A549 (cell line): ENCODE data around the gene COL19A1. TPM values are rescaled to one million over a fixed set of nuclear protein-coding genes. Genes with fewer than 3 reads are reported as not detected.

Experiments
- ATAC-seq, 2 experiments: fragments of 200-7000 bp in 1 of 2; fragments of >200 bp in 1 of 2; cut with Nextera tagmentation in 1 of 2; cut with Tn5 transposase in 1 of 2; 3 replicates each; pipeline versions ENCODE4 v1.8.0 to v1.9.1; 2018 to 2020; ENCODE audit warnings: mild to moderate bottlenecking in 1 of 2, moderate library complexity in 1 of 2
- CTCF ChIA-PET: fragments of 300-600 bp; sonication (Branson Sonifier 250); formaldehyde crosslinking; extraction: SDS; loops from one replicate; lab custom pipeline; 2021; ENCODE audit warnings: antibody characterized with exemption, inconsistent platforms; lab: Yijun Ruan, JAX
- POLR2A ChIA-PET: fragments of 350-600 bp; formaldehyde crosslinking; extraction: SDS; loops from one replicate; lab custom pipeline; 2021; ENCODE audit warnings: antibody characterized with exemption, inconsistent platforms; lab: Yijun Ruan, JAX
- DNase-seq, 2 experiments: peaks; one replicate each; pipeline versions ENCODE4 v3.0.0 to v3.0.0-alpha.2; 2011 to 2016; ENCODE audit warnings: low read depth in 1 of 2, low spot score in 1 of 2
- FAIRE-seq: peaks from 2 replicates; lab custom pipeline; 2011; peaks lifted over from hg19 to GRCh38; lab: Jason Lieb, UNC
- H3K27ac ChIP-seq, 2 experiments: fragments of >200 bp; sonication (Bioruptor Twin); formaldehyde crosslinking; 3 replicates each; pipeline ENCODE4 v1.5.1; 2016 to 2017
- H3K4me1 ChIP-seq: fragments of >200 bp; sonication (Bioruptor Twin); formaldehyde crosslinking; 3 replicates; pipeline ENCODE4 v1.6.1; 2016
- H3K4me2 ChIP-seq: fragments of >200 bp; sonication (Bioruptor Twin); formaldehyde crosslinking; 3 replicates; pipeline ENCODE4 v1.6.1; 2016
- H3K4me3 ChIP-seq: fragments of >200 bp; sonication (Bioruptor Twin); formaldehyde crosslinking; 3 replicates; pipeline ENCODE4 v1.5.1; 2016
- H3K9me3 ChIP-seq: fragments of >200 bp; sonication (Bioruptor Twin); formaldehyde crosslinking; 3 replicates; pipeline ENCODE4 v1.6.1; 2016
- EHF ChIP-seq: fragments of 250-450 bp; sonication (Bioruptor Pico); IDR thresholded peaks from 2 replicates; pipeline ENCODE4 v1.5.0; 2020; ENCODE audit warnings: mild to moderate bottlenecking
- FOSL2 ChIP-seq, 2 experiments: fragments of 450-650 bp in 1 of 2; fragments of >200 bp in 1 of 2; sonication (Bioruptor Twin) in 1 of 2; formaldehyde crosslinking; IDR thresholded peaks; 2 replicates each; pipeline versions ENCODE4 v1.5.0 to v1.6.1; 2016 to 2020; ENCODE audit warnings: mild to moderate bottlenecking in 1 of 2, moderate library complexity in 1 of 2
- FOXS1 ChIP-seq: fragments of 250-450 bp; sonication (Bioruptor Pico); IDR thresholded peaks from 2 replicates; pipeline ENCODE4 v1.5.0; 2020; ENCODE audit warnings: mild to moderate bottlenecking, moderate library complexity
- GATA3 ChIP-seq: IDR thresholded peaks from 2 replicates; pipeline ENCODE4 v1.6.1; 2012; ENCODE audit warnings: borderline replicate concordance
- HEYL ChIP-seq: fragments of 250-450 bp; sonication (Bioruptor Pico); IDR thresholded peaks from 2 replicates; pipeline ENCODE4 v1.8.0; 2021; ENCODE audit warnings: mild to moderate bottlenecking, moderate library complexity
- HMGXB4 ChIP-seq: fragments of 250-450 bp; sonication (Bioruptor Pico); IDR thresholded peaks from 2 replicates; pipeline ENCODE4 v1.5.0; 2021; ENCODE audit warnings: mild to moderate bottlenecking, moderate library complexity, borderline replicate concordance
- HOXB13 ChIP-seq: fragments of 250-450 bp; sonication (Bioruptor Pico); IDR thresholded peaks from 2 replicates; pipeline ENCODE4 v1.5.0; 2020; ENCODE audit warnings: low read depth, mild to moderate bottlenecking, moderate library complexity
- JUNB ChIP-seq: fragments of >200 bp; sonication (Bioruptor Twin); formaldehyde crosslinking; IDR thresholded peaks from 2 replicates; pipeline ENCODE4 v1.6.1; 2016
- KDM1A ChIP-seq: fragments of 200-600 bp; sonication (generic); IDR thresholded peaks from 2 replicates; pipeline ENCODE4 v1.6.1; 2016; ENCODE audit warnings: low read depth, mild to moderate bottlenecking
- KDM5A ChIP-seq: fragments of 200-600 bp; sonication (generic); IDR thresholded peaks from 2 replicates; pipeline ENCODE4 v1.6.1; 2016; ENCODE audit warnings: antibody characterized with exemption, mild to moderate bottlenecking
- MYC ChIP-seq: IDR thresholded peaks from 2 replicates; pipeline ENCODE4 v1.6.1; 2012; ENCODE audit warnings: mild to moderate bottlenecking, inconsistent platforms, low read length, improper control_type of control experiment, borderline replicate concordance
- NPAS2 ChIP-seq: fragments of 250-450 bp; sonication (Bioruptor Pico); IDR thresholded peaks from 2 replicates; pipeline ENCODE4 v1.8.0; 2022; ENCODE audit warnings: mild to moderate bottlenecking, moderate library complexity, borderline replicate concordance
- NR3C1 ChIP-seq: fragments of >200 bp; sonication (Bioruptor Twin); formaldehyde crosslinking; IDR thresholded peaks from 3 replicates; pipeline ENCODE4 v1.6.1; 2017
- RARB ChIP-seq: fragments of 250-450 bp; sonication (Bioruptor Pico); IDR thresholded peaks from 2 replicates; pipeline ENCODE4 v1.8.0; 2021; ENCODE audit warnings: mild to moderate bottlenecking, moderate library complexity
- RCOR1 ChIP-seq: fragments of 150-350 bp; IDR thresholded peaks from 2 replicates; pipeline ENCODE4 v1.6.1; 2014; ENCODE audit warnings: antibody characterized with exemption, low read length, low read depth
- RFX5 ChIP-seq: fragments of 450-650 bp; IDR thresholded peaks from 2 replicates; pipeline ENCODE4 v1.7.1; 2014; ENCODE audit warnings: antibody characterized with exemption, mild to moderate bottlenecking, moderate library complexity
- TP53 ChIP-seq: fragments of 250-450 bp; sonication (Bioruptor Pico); IDR thresholded peaks from 2 replicates; pipeline ENCODE4 v1.5.0; 2021; ENCODE audit warnings: mild to moderate bottlenecking, moderate library complexity
- ZNF302 ChIP-seq: fragments of 250-450 bp; sonication (Bioruptor Pico); IDR thresholded peaks from 2 replicates; pipeline ENCODE4 v1.9.0; 2021; ENCODE audit warnings: inconsistent platforms, mild to moderate bottlenecking, moderate library complexity
- WGBS: methylation state at CpG from one replicate; pipeline ENCODE4 v1.1.6; 2017; ENCODE audit errors: missing lambda C conversion rate; 5-methylcytosine and 5-hydroxymethylcytosine counted together
- polyA plus RNA-seq, 4 experiments: library from polyadenylated mRNA; depleted of rRNA in 3 of 4; stranded (reverse); fragments of >200 nt; fragmentation: RNase III in 1 of 4; extraction: RNeasy Plus Mini Kit Qiagen cat#74134 plus additional on column Dnase treatment in 1 of 4; gene quantifications; 2 replicates in 3 of 4; 3 replicates in 1 of 4; pipeline ENCODE4 v1.2.3, GENCODE V29; 2011 to 2017
- TF ChIP-seq, protein P1 (sequence below): fragments of 450-650 bp; IDR thresholded peaks from 2 replicates; pipeline ENCODE4 v1.6.1; 2014; ENCODE audit warnings: antibody characterized with exemption
- TF ChIP-seq, protein P2 (sequence below): fragments of >200 bp; sonication (Bioruptor Twin); formaldehyde crosslinking; IDR thresholded peaks from 3 replicates; pipeline ENCODE4 v1.5.1; 2016

Gene COL19A1
- polyA plus RNA-seq, 2 of the 4 experiments (the other 2 are of a cell fraction), result not detected

GRCh38 chr6:70216767-70217166, 350.4 kb downstream of the COL19A1 start:
- POLR2A ChIA-PET, result no interaction called here
- TF ChIP-seq HEYL (CRISPR knock-in tag) (no peak), TP53 (CRISPR knock-in tag) (no peak), EHF (CRISPR knock-in tag) (no peak), RCOR1 (no peak), KDM1A (no peak), KDM5A (no peak), FOXS1 (CRISPR knock-in tag) (no peak), MYC (no peak), JUNB (no peak), NR3C1 (no peak), HMGXB4 (CRISPR knock-in tag) (no peak), GATA3 (no peak), FOSL2 (IDR thresholded peaks at IDR 0.05) (no peak), FOSL2 (CRISPR knock-in tag; IDR thresholded peaks at IDR 0.05) (no peak), HOXB13 (CRISPR knock-in tag) (no peak), NPAS2 (CRISPR knock-in tag) (no peak), ZNF302 (CRISPR knock-in tag) (no peak), RFX5 (no peak), RARB (no peak)
- TF ChIP-seq, protein P1, sequence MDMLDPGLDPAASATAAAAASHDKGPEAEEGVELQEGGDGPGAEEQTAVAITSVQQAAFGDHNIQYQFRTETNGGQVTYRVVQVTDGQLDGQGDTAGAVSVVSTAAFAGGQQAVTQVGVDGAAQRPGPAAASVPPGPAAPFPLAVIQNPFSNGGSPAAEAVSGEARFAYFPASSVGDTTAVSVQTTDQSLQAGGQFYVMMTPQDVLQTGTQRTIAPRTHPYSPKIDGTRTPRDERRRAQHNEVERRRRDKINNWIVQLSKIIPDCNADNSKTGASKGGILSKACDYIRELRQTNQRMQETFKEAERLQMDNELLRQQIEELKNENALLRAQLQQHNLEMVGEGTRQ, result no peak
- TF ChIP-seq, protein P2, sequence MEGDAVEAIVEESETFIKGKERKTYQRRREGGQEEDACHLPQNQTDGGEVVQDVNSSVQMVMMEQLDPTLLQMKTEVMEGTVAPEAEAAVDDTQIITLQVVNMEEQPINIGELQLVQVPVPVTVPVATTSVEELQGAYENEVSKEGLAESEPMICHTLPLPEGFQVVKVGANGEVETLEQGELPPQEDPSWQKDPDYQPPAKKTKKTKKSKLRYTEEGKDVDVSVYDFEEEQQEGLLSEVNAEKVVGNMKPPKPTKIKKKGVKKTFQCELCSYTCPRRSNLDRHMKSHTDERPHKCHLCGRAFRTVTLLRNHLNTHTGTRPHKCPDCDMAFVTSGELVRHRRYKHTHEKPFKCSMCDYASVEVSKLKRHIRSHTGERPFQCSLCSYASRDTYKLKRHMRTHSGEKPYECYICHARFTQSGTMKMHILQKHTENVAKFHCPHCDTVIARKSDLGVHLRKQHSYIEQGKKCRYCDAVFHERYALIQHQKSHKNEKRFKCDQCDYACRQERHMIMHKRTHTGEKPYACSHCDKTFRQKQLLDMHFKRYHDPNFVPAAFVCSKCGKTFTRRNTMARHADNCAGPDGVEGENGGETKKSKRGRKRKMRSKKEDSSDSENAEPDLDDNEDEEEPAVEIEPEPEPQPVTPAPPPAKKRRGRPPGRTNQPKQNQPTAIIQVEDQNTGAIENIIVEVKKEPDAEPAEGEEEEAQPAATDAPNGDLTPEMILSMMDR, result no peak
- TF ChIP-seq, all 56 proteins: peak for 0
- Histone ChIP-seq H3K9me3 (no peaks in the 10 kb centered on the region), H3K27ac (no peak overlapping the region), H3K4me2 (no peak overlapping the region), H3K4me1 (no peaks in the 10 kb centered on the region), H3K4me3 (no peak overlapping the region)
- FAIRE-seq (no peak), ATAC-seq (no peak), DNase-seq (no peak)
- 52% methylated on average over 2 of the region's 8 CpGs for WGBS
- CTCF ChIA-PET, result interaction anchor here (1.2 kb wide), 1 partner anchor 93 kb away, joined by 3 read pairs; no protein-coding TSS in a partner anchor

DNA sequence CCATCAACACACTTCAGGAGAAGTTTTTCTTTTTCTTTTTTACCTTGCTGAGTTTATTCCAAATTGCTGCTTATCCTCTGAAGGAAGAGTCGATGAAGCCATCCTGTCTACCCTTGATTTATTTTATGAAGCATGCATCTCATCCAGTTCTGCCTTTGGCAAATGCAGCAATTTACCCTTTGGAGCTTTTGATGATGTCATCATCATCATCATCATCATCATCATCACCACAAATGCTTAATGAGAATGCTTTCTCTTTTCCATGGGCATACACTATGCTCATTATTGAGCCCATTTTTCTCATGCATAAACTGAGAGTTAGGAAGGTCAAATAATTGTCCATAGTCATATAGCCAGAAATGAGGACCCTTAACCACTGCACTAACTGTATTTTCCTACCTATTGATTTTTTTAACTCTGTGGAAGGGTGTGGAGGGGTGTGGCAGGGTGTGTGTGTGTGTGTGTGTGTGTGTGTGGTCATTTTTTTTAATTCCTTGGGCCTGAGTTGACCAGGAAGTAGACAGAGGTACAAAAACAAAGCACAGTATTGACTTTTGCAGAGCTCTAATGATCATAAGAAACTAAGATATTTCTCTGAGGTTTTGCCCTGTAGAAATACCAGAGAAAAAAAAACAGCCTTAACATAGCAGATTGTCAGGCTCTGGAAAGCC, 353.7 kb downstream of the COL19A1 start:
- no peak for TF ChIP-seq KDM5A
- TF ChIP-seq HMGXB4 (CRISPR knock-in tag), result no peak
- ChIA-PET CTCF (interaction anchor here (0.9 to 2.8 kb wide), 12 partner anchors 8 to 827 kb away, joined by 3 to 34 read pairs (median 6); partner anchors contain the start of gene B3GAT2), POLR2A (no interaction called here)
- whole genome bisulfite sequencing, result 46% methylated on average over 1 of the region's 1 CpG
- ATAC-seq (no peak), DNase-seq (no peak), FAIRE-seq (no peak)
- Histone ChIP-seq H3K4me3 (no peak overlapping the region), H3K27ac (no peak overlapping the region), H3K9me3 (no peaks in the 10 kb centered on the region), H3K4me2 (no peak overlapping the region), H3K4me1 (no peaks in the 10 kb centered on the region)
